Left cardiac atrium (tissue), 4 donors: Measurements from ENCODE around the gene HTR5A. TPM values are rescaled to one million over a fixed set of nuclear protein-coding genes. Genes with fewer than 3 reads are reported as not detected.
A peak's percentile ranks its signal among the peaks of the same experiment; 100 is the strongest.

Experiments
- ATAC-seq, 2 donors: fragments of 200-7000 bp; cut with Tn5 transposase; one replicate each; pipeline ENCODE4 v1.9.1; 2020; ENCODE audit warnings: mild to moderate bottlenecking in 2 of 2, moderate library complexity in 2 of 2
- DNase-seq: peaks from one replicate; pipeline ENCODE4 v3.0.0-alpha.2; 2020
- intact Hi-C, 2 donors: fragments of 100-400 bp; cut with DNase I; formaldehyde crosslinking; loops; one replicate each; pipeline versions ENCODE4 v1.14.1 to v1.15.1; 2022 to 2023
- total RNA-seq, 2 donors: library from RNA; stranded (reverse); fragmentation: NEBNext Ultra II Directional; extraction: Animal tissue kit (Norgen Biotek cat#: 25700); gene quantifications; one replicate each; pipeline ENCODE4 v1.2.1, GENCODE V29; 2021
- donor health status: DM: no; HTN: yes; CAD: no.
- donor health status: DM: no; HTN: yes; CAD: no; lungs with severe emphysema.
- donor health status: DM: yes; HTN: yes; CAD: no.
- donor health status: Dilated cardiomyopathy.

HTR5A gene
- total RNA-seq, 2 donors from 2014 or later: not detected

DNA sequence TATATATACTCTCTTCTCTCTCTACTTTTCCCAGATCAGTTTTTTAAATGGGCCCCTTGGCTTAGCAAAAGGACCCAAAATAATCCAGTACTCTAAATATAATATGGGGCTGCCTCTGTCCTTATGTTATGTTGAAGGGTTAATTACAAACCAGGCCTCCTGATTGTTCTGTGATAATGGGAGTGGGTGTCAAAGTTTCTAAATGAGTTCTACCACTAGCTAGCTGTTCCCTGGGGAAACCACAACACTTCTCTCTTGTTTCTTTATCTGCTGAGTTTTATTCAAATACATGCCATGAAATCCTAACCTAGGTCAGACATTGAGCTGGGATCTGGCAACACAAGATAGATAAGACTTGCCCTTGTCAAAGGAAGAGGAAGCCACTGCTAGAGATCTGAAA lies 3.8 kb downstream of the HTR5A start:
- no peak for ATAC-seq
- no peak for DNase-seq
- intact Hi-C loops: no loop called here

DNA sequence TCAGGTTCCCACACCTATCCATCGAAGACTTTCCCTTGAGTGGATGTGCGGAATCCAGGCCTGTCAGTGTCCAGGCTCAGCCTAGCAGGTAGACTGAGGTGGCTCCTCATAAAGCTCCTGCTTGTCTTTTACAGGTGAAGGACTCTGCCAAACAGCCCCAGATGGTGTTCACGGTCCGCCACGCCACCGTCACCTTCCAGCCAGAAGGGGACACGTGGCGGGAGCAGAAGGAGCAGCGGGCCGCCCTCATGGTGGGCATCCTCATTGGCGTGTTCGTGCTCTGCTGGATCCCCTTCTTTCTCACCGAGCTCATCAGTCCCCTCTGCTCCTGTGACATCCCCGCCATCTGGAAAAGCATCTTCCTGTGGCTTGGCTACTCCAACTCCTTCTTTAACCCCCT lies 13.9 kb downstream of the HTR5A start:
- DNase-seq: no peak
- intact Hi-C loops: no loop called here
- ATAC-seq: no peak

DNA sequence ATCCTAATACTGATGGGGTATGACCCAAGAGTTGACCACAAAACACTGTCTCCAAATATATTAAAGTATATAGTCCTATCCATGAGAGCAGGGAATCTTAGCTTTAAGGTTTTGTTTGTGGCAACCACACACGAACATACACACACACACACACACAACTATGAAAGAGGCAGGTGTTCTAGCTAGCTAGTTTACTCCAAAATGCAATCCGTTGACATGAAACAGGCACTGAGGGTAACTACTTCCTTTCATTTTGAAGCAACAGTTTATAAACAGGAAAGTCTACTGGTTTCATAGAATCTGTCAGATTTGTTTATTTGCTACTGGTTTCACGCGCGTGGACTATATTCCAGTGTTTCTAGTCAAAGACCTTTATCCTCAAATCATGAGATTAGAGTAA lies 14.8 kb downstream of the HTR5A start:
- intact Hi-C loops: no loop called here
- ATAC-seq: no peak

DNA sequence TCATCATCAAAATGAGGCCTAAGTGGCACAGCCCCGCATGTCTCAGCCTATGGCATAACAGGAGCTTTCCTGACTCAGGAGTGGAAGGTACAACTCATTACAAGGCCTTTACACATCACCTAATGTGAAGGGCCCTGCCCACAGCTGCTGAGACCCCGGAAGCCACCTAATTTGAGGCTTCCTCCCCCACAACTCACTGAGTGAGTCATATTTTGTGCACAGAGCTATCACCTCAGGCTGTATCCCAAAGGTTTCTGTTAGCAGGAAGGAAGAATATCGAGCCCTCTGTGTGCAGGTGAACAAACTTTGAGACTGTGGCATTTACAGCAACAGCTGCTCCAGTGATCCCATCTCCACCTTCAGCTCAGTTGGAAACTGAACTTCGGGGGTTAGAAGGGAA lies 20.6 kb downstream of the HTR5A start:
- intact Hi-C loops: no loop called here
- no peak for DNase-seq
- ATAC-seq: no peak

More for the DNA sequence above, 14.8 kb downstream of the HTR5A start:
- DNase-seq: no peak

DNA sequence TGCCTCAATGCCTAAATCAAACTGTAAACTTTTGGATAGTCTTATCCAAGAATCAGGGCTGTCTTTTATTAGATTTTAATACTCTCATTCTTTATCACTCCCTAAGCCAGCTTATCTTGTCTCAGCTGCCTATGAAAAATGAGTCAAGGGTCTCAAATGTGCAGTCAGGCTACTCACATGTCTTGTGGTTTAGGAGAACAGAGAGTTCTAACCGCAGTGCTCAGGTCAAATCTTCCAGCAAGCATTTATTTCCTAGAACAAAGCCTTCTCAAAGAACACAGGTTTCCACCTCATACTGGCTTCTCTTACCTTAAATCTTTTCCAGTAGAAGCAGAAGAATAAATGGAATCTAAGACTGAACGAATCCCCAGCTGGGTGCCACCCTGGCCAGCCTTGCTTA lies 23.5 kb downstream of the HTR5A start:
- no peak for DNase-seq

DNA sequence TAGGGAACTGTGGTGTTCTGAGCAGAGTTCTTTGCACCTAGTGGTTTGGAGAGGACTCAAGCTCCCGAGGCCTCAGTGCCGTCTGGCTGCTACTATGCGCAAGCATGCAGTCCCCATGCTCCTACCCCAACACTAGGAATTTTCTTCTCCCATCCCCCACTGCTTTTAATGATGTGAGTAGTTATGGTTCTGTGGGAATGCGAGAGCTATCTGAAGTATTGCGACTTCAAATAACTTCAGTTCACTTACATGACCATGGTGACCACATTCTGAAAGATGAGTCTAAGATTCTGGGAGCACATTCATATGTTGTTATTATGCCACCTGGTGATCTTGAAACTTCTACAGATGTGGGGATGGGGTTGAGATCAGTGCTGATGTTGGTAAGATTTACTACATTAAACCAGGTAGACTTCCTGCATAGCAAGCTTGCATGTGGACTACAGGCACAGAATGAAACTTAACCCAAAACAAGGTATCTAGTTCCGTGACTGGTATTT lies 24.6 kb downstream of the HTR5A start:
- ATAC-seq (no peak), DNase-seq (no peak)
- intact Hi-C loops: no loop called here

More for the DNA sequence above, 23.5 kb downstream of the HTR5A start:
- intact Hi-C loops: no loop called here
- ATAC-seq: no peak

DNA sequence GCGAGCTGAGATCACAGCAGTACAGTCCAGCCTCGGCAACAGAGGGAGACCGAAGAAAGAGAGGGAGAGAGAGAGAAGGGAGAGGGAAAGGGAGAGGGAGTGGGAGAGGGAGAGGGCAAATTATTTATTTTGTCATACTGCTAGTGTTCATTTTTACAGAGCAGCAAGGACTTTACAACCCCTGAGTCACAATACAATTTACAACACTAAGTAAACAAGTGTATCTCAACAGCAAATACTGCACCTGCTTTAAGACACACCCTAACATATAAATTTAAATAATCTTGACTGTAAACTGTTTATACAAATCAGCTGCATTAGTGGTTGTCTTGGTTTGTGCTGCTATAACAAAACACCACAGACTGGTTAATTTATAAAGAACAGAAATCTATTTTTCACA lies 27.2 kb downstream of the HTR5A start:
- DNase-seq (no peak), ATAC-seq (no peak)
- intact Hi-C loops: no loop called here

DNA sequence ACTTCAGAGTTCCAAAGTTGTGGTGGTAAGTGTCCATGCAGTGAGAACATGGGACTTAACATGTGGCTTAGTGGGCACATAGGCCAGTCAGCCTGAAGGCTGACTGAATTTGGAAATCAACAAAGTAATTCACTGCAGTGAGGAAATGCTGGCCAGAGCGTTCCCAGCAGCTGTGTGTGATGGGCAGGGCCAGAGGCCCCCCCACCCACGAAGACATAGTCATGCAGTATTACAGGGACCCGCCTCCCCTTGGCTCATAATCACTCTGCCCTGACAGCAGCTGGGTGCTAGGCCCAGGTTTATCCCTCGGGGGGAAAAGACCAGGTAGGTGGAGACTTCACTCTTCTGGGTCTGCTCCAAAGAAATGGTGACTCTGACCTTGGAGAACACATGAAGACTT lies 33.7 kb downstream of the HTR5A start:
- peak in 1 of 2 donors; percentile 53 for ATAC-seq
- intact Hi-C loops: no loop called here
- DNase-seq: no peak

DNA sequence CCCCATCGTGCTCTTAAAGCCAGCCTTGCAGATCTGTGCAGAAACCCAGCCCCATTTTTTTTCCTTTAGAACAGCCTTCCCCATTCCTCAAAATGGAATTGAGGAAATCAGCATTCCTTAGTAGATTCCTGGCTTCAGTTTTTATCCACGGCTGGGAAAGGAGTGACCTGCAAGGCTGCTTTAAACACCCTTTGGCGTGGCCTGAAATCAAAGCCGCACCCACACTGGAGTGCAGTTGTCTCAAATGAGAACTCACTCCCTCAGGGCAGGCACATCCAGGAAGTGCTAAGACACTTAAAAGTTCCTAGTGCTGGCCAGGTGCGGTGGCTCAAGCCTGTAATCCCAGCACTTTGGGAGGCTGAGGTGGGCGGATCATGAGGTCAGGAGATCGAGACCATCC lies 34.8 kb downstream of the HTR5A start:
- ATAC-seq: no peak
- DNase-seq: no peak
- intact Hi-C loops: no loop called here

DNA sequence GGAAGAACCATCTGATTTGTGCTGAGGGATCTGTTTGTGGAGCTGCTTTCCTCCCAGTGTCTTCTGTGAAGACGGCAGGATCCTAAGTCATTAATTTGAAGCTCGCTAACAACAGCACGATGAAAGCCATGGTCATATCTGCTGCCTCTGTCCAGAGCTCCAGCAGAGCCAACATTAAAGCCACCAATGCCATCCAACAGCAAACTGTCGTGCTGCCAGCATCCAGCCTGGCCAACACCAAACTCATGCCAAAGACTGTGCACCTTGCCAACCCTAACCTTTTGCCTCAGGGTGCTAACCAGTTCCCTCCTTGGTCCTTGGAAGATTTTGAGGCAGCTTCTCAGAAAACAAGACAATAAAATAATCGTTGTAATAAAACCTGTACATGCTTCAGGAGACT lies 36.2 kb downstream of the HTR5A start:
- DNase-seq (no peak), ATAC-seq (no peak)
- intact Hi-C loops: no loop called here

DNA sequence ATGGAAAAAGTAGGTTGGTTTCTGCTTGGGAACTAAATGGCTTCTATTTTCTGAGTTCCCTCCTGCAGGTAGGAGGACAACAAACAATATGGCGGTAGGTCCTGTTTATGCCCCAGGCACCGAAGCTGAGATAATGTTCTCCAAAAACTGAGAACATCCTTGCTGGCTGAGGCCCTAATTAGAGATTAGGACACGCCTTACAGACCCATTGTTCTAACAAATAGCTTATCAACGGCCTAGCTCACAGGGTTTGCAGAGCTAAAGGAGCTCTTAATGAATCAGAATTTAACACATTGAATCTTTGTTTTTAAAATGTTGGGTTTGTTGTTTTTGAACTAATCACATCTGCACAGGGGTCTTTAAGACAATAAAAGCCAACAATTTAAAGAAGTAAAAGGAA lies 37.0 kb downstream of the HTR5A start:
- intact Hi-C loops: no loop called here
- DNase-seq: no peak
- no peak for ATAC-seq

DNA sequence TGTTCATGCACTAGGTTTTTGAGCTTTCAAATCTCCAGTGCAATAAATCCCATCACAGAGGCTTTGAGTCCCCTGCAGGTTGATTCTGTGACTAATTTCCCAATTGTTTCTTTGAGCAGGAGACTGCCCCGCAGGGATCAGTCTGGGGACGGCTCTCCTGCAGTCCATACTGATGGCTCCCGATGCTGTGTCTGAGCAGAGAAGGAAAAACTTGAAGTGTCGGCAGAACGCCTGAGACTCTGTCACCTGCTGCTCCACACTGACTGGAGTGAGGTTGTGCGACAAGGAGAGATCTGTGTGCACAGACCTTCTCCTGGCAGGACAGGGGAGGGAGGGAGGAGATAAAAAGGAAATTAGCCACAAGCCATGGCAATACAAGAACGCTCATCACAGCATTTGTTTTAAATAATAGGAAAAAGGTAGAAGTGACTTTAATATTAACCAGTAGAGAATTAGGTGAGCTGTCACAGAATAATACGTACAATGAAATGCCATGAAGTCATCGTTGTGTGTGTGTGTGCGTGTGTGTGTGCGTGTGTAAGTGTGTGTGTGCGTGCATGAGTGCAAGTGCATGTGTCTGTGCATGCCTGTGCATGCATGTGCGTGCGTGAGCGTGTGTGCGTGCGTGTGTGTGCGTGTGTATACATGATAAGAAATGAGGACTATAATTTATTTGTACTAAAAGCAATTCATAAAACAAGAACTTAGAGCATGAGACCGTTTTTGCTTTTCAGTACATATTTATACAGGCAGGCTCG lies 38.2 kb downstream of the HTR5A start:
- DNase-seq (no peak), ATAC-seq (no peak)
- intact Hi-C loops: no loop called here

DNA sequence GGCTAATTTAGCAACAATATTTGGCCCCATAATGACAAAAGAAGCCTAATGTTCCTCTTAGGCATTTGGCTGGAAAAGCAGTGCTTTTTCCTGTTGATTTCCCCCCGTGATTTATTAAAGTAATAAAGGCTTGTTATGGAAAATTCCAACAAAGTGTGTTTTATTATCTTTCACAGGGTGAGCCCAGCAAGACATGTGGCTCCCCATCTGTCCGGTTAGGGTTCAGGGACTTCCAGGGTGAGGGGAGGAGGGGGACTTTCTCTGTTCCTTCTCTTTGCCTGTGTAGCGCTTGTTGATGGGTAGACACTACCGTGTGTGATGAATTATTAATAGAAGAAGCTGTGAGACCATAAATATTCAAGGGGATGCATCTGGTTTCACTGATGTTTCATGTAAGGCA lies 39.0 kb downstream of the HTR5A start:
- intact Hi-C loops: no loop called here
- ATAC-seq: no peak
- no peak for DNase-seq

DNA sequence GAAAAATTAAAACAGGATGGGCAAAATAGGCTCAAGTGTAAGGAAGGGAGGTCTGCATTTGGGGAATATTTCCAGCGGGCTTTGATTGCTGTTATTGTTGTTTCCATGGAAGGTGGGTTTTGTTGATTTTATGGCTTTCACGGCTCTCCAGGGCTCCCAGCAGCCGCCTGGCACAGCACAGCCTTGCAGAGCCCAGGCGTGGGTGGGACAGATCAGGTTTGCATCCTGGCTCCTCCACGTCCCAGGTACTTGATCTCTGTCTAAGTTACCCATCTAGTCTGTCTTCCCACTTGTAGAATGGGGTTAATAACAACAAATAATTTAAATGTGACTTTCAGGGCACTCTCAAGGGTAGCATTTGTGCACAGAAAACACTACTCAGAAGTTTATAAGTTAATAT lies 45.2 kb downstream of the HTR5A start:
- ATAC-seq (no peak), DNase-seq (no peak)
- intact Hi-C loops: no loop called here

DNA sequence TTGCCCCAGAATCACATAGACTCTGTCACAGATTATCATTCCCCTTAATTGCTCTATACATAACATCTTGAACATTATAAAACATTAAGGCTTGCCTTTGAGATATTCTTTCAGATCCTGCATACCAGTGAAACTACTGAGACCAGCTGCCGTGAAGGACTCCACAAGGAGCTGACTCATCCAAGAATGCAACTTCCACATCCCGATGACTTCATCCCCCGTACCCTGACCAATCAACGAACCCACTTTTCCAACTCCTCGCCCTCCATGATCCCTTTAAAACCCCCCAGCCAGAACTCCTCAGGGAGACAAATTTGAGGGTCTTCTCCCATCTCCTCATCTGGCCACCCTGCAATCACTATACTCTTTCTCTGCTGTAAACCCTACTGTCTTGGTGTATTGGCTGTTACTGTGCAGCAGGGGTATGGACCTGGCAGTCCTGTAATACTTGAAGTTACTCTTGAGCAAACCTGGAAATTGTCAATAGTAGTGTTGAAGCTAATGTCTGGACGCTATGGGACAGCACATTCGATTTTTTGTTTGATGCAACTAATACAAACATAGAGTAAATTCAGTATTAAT lies 49.8 kb downstream of the HTR5A start:
- DNase-seq (no peak), ATAC-seq (no peak)
- intact Hi-C loops: no loop called here

DNA sequence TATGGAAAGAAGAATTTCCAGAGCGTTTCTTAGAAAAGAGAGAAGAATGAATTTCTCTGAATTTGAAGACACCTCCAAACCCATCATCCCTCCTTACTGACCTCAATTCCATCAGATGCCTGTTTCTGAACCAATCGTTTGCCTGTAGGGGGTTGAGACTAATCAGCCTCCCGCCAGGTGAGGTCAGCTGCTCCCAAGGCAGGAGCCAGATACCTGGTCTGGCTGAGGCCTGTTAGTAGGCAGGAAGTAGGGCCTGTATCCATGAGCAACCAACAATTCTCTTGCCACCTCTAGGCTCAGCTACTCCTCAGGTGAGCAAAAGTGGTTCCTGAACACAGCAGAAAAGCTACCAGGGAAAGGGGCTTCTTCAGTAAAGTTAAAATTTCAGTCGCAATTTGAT lies 50.3 kb downstream of the HTR5A start:
- intact Hi-C loops: no loop called here
- DNase-seq (no peak), ATAC-seq (no peak)

DNA sequence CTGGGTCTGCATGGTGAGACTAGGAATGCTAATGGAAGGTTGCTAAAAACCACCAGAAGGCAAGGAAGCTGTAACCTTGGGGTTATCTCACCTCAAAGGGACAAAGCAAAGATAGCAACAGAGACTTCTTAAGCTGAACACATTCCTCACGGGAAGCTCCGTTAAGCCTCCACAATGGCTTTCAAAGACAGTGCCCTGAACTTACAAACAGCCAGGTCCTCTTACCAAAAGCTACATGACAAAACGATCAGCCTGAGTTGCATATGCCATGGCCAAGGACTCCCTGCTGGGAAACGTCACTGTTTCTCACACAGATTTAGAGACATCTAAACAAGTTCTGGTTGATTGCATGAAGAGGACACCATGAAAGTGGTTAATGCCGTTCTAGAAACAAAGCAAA lies 52.7 kb downstream of the HTR5A start:
- intact Hi-C loops: no loop called here
- ATAC-seq (no peak), DNase-seq (no peak)

DNA sequence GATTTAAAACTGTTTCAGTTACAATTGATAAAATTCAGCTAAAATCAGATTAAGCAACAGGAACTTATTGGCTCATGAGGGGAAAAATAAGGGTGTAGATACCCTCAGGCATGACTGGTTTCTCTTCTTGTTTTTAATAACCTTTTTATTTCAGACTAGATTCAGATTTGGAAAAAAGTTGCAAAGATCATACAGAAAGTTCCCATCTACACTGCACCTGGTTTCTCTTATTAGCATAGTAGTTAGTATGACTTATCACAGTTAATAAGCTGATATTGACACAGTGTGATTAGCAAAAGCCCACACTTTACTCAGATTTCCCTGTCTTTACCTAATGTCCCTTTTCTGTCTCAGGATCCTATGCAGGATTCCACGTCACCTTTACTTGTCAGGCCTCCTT lies 53.3 kb downstream of the HTR5A start:
- no peak for DNase-seq
- ATAC-seq: no peak
- intact Hi-C loops: no loop called here

DNA sequence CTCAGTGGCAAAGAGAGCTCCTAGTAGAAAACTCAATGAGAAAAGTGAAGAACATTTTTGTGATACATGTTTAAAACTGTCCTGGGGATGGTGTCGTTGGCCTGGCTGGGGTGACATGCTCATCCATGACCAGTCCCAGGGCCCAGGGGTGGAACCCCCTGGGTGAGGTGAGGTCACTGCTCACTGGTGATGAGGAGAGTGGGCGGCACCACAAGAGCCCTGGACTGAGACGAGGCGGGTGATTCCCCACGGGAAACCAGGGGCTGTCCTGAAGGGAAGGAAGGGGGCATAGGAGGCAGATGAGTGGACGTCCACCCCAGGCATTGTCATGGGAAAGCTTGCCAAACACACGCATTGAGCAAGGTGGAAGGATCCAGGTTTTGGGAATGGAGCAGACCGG lies 54.6 kb downstream of the HTR5A start:
- intact Hi-C loops: no loop called here
- DNase-seq (no peak), ATAC-seq (no peak)

DNA sequence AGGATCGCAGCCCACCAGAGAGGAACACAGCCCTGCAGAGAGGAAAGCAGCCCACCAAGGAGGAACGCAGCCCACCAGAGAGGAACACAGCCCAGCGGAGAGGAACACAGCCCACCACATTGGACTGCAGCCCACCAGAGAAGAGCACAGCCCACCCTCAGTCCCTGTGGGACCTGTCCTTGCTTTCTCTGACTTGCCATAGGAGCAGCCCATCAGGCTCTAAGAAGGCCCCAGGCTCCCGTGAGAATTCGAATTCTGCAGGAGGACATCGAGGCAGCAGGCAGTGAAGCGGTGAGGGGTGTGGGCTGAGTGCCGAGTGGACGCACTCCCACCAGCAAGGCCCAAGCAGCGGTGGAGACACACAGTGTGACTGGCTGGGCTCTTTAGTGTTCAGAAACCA lies 59.1 kb downstream of the HTR5A start:
- ATAC-seq (no peak), DNase-seq (no peak)
- intact Hi-C loops: no loop called here

DNA sequence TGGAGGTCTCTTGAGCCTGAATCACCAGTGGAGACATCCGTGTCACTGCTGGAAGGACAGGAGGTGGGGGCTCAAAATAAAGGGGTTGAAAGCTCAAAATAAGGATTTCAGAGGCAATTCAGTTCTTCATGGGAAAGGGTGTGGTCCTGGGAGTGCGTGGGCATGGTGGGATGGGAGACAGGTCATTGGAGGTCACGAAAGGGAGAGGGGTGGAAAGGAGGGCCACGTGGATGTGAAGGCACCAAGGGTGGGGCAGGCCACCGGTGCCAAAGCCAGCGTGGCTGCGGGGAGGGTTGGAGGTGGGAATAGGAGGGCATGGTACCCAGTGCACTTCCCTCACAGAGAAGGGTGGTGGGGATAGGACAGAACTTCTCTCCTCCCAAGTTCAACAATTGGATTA lies 59.7 kb downstream of the HTR5A start:
- DNase-seq: no peak
- ATAC-seq: no peak
- intact Hi-C loops: no loop called here
